K562 (cell line): ENCODE data around the gene ZNF598. TPM values are rescaled to one million over a fixed set of nuclear protein-coding genes. Genes with fewer than 3 reads are reported as not detected.

Source experiments
- BCOR ChIP-seq: fragments of 450-650 bp; IDR thresholded peaks from 2 replicates; pipeline ENCODE4 v1.6.1; 2016
- CBX1 ChIP-seq: sonication (generic); IDR thresholded peaks from 2 replicates; pipeline ENCODE4 v1.6.1; 2016; ENCODE audit warnings: antibody characterized with exemption, low read depth, mild to moderate bottlenecking
- CEBPB ChIP-seq: fragments of 450-650 bp; IDR thresholded peaks from 2 replicates; pipeline ENCODE4 v1.6.1; 2016; ENCODE audit warnings: missing genetic modification characterization, missing compliant biosample characterization
- FOXM1 ChIP-seq, 2 experiments: fragments of 450-650 bp in 1 of 2; sonication (generic) in 1 of 2; formaldehyde crosslinking in 1 of 2; IDR thresholded peaks; 2 replicates each; pipeline versions ENCODE4 v1.6.1 to v1.9.0; 2017 to 2022; ENCODE audit warnings: low read depth in 2 of 2, mild to moderate bottlenecking in 2 of 2, missing genetic modification reagents in 1 of 2, moderate library complexity in 1 of 2
- KLF1 ChIP-seq: fragments of 450-650 bp; IDR thresholded peaks from 2 replicates; pipeline ENCODE4 v1.6.1; 2016; ENCODE audit warnings: missing genetic modification characterization, missing compliant biosample characterization
- LEF1 ChIP-seq: fragments of 450-650 bp; IDR thresholded peaks from 2 replicates; pipeline ENCODE4 v1.6.1; 2016; ENCODE audit warnings: mild to moderate bottlenecking
- MECOM ChIP-seq: fragments of 250-450 bp; sonication (Bioruptor Pico); IDR thresholded peaks from 2 replicates; pipeline ENCODE4 v1.8.0; 2022; ENCODE audit warnings: inconsistent platforms
- MTA3 ChIP-seq: fragments of 450-650 bp; formaldehyde crosslinking; IDR thresholded peaks from 2 replicates; pipeline ENCODE4 v1.6.1; 2017; ENCODE audit warnings: mild to moderate bottlenecking, borderline replicate concordance
- SAFB2 ChIP-seq: fragments of 200-400 bp; formaldehyde crosslinking; IDR thresholded peaks from 2 replicates; pipeline ENCODE4 v1.6.1; 2018; ENCODE audit warnings: borderline replicate concordance, low read length, low read depth, moderate library complexity; ENCODE audit not compliant: severe bottlenecking
- ZBTB17 ChIP-seq: fragments of 450-650 bp; formaldehyde crosslinking; IDR thresholded peaks from 2 replicates; pipeline ENCODE4 v1.4.0; 2020; ENCODE audit warnings: mild to moderate bottlenecking
- ZNF232 ChIP-seq: sonication (generic); formaldehyde crosslinking; IDR thresholded peaks from 2 replicates; pipeline ENCODE4 v1.8.0; 2022; ENCODE audit warnings: mild to moderate bottlenecking, missing genetic modification reagents
- ZSCAN29 ChIP-seq: fragments of 450-650 bp; IDR thresholded peaks from 2 replicates; pipeline ENCODE4 v1.6.1; 2017
- polyA plus RNA-seq, 8 experiments: library from polyadenylated mRNA; depleted of rRNA in 4 of 8; stranded (reverse) in 5 of 8; unstranded in 3 of 8; fragments of >200 nt; fragmentation: Nextera tagmentation in 2 of 8; fragmentation: Illumina TruSeq in 1 of 8; extraction: Ambion mirVana in 2 of 8; extraction: Trizol in 1 of 8; gene quantifications; 2 replicates each; pipeline versions ENCODE4 v1.2.1 to v1.2.3, GENCODE V29; 2011 to 2014; ENCODE audit warnings: inconsistent platforms in 1 of 8, missing spikeins in 1 of 8
- total RNA-seq, 7 experiments: library from RNA; depleted of rRNA in 6 of 7; stranded (reverse); fragments of >200 nt in 6 of 7; fragmentation: Illumina TruSeq in 2 of 7; extraction: Trizol in 2 of 7; gene quantifications; 2 replicates each; pipeline versions ENCODE4 v1.2.1 to v1.2.3, GENCODE V29; 2011 to 2021; ENCODE audit warnings: low replicate concordance in 1 of 7
- TF ChIP-seq, protein P1 (sequence below): sonication (generic); formaldehyde crosslinking; IDR thresholded peaks from 2 replicates; pipeline ENCODE4 v1.9.0; 2022; ENCODE audit warnings: mild to moderate bottlenecking, missing genetic modification reagents
- TF ChIP-seq, protein P2 (sequence below): fragments of 450-650 bp; formaldehyde crosslinking; conservative IDR thresholded peaks from 2 replicates; pipeline ENCODE4 v1.4.0; 2022; ENCODE audit warnings: mild to moderate bottlenecking, missing genetic modification characterization
- TF ChIP-seq, protein P3 (sequence below): sonication (generic); formaldehyde crosslinking; IDR thresholded peaks from 2 replicates; pipeline ENCODE4 v1.8.0; 2023; ENCODE audit warnings: mild to moderate bottlenecking, missing genetic modification reagents
- TF ChIP-seq, protein P4 (sequence below), 2 experiments: fragments of 450-650 bp in 1 of 2; sonication (generic) in 1 of 2; formaldehyde crosslinking in 1 of 2; IDR thresholded peaks in 1 of 2; conservative IDR thresholded peaks in 1 of 2; 2 replicates each; pipeline versions ENCODE4 v1.6.1 to v1.8.1; 2016 to 2023; ENCODE audit warnings: mild to moderate bottlenecking in 2 of 2, moderate library complexity in 2 of 2, inconsistent platforms in 1 of 2, missing genetic modification reagents in 1 of 2
- TF ChIP-seq, protein P5 (sequence below): fragments of 250-450 bp; sonication (Bioruptor Pico); IDR thresholded peaks from 2 replicates; pipeline ENCODE4 v1.5.0; 2021

ZNF598 gene
- total and polyA plus RNA-seq, 9 of the 15 experiments (the other 6 are each of a cell fraction or from before 2014, with no cell fraction given): 0.11 to 115 (median 29.6) TPM

DNA sequence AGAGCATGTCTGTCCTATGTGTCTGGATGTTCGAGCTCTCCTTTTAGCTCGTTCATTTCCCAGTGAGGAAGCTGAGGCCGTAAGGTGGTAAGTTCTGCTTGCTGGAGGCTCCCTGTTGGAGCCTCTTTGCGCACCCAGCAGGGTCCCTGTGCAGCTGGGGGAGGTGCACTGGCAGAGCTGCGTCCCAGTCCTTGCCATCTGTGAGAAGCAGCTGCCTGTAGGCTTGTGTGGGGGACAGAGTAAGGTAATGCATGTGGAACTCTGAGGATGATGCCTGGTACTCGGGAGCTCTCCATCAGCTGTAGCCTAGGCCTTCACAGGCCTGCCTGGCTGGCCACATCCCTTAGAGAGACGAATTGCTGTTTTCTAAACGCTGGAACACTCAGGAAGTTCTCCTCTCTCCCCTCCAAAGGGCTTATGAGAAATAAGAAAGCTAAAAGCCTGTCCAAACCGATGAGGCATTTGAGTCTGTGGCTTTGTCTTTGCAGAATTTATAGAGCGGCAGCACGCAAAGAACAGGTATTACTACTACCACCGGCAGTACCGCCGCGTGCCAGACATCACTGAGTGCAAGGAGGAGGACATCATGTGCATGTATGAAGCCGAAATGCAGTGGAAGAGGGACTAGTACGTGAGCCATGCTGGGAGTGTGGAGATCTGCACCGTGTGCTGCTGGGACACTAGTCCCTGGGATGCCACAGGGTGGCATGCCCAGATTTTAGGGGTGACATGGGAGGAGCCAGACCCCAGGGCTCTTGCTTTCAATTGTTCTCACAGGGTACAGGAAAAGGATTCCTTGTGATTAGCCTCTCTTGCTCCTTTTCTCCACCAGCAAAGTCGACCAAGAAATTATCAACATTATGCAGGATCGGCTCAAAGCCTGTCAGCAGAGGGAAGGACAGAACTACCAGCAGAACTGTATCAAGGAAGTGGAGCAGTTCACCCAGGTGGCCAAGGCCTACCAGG is 48.7 kb downstream of the ZNF598 start (continued):
- TF ChIP-seq, protein P1, sequence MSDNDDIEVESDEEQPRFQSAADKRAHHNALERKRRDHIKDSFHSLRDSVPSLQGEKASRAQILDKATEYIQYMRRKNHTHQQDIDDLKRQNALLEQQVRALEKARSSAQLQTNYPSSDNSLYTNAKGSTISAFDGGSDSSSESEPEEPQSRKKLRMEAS (CRISPR knock-in tag): peak; percentile 61; the same call in 1 of the 2 replicates
- TF ChIP-seq CBX1 (peak; percentile 39; the same call in 1 of the 2 replicates), ZBTB17 (CRISPR knock-in tag) (0 out of 2 replicates have a peak, but pooled peaks have one; percentile 49), MTA3 (peak; percentile 38; the same call in 1 of the 2 replicates), ZSCAN29 (peak; percentile 59; the same call in 1 of the 2 replicates), BCOR (no peak; the same call in 1 of the 2 replicates), ZNF232 (0 out of 2 replicates have a peak, but pooled peaks have one; percentile 51), MECOM (CRISPR knock-in tag) (no peak), SAFB2 (no peak), KLF1 (tag) (0 out of 2 replicates have a peak, but pooled peaks have one; percentile 23), LEF1 (peak; percentile 34; the same call in 1 of the 2 replicates), CEBPB (no peak), FOXM1 (IDR thresholded peaks at IDR 0.05; ENCODE audit: low read depth) (no peak), FOXM1 (CRISPR knock-in tag; IDR thresholded peaks at IDR 0.05; ENCODE audit: low read depth) (no peak)
- TF ChIP-seq, protein P2, sequence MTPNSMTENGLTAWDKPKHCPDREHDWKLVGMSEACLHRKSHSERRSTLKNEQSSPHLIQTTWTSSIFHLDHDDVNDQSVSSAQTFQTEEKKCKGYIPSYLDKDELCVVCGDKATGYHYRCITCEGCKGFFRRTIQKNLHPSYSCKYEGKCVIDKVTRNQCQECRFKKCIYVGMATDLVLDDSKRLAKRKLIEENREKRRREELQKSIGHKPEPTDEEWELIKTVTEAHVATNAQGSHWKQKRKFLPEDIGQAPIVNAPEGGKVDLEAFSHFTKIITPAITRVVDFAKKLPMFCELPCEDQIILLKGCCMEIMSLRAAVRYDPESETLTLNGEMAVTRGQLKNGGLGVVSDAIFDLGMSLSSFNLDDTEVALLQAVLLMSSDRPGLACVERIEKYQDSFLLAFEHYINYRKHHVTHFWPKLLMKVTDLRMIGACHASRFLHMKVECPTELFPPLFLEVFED: peak; percentile 97
- TF ChIP-seq, protein P3, sequence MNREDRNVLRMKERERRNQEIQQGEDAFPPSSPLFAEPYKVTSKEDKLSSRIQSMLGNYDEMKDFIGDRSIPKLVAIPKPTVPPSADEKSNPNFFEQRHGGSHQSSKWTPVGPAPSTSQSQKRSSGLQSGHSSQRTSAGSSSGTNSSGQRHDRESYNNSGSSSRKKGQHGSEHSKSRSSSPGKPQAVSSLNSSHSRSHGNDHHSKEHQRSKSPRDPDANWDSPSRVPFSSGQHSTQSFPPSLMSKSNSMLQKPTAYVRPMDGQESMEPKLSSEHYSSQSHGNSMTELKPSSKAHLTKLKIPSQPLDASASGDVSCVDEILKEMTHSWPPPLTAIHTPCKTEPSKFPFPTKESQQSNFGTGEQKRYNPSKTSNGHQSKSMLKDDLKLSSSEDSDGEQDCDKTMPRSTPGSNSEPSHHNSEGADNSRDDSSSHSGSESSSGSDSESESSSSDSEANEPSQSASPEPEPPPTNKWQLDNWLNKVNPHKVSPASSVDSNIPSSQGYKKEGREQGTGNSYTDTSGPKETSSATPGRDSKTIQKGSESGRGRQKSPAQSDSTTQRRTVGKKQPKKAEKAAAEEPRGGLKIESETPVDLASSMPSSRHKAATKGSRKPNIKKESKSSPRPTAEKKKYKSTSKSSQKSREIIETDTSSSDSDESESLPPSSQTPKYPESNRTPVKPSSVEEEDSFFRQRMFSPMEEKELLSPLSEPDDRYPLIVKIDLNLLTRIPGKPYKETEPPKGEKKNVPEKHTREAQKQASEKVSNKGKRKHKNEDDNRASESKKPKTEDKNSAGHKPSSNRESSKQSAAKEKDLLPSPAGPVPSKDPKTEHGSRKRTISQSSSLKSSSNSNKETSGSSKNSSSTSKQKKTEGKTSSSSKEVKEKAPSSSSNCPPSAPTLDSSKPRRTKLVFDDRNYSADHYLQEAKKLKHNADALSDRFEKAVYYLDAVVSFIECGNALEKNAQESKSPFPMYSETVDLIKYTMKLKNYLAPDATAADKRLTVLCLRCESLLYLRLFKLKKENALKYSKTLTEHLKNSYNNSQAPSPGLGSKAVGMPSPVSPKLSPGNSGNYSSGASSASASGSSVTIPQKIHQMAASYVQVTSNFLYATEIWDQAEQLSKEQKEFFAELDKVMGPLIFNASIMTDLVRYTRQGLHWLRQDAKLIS (CRISPR knock-in tag): no peak
- TF ChIP-seq, protein P4, sequence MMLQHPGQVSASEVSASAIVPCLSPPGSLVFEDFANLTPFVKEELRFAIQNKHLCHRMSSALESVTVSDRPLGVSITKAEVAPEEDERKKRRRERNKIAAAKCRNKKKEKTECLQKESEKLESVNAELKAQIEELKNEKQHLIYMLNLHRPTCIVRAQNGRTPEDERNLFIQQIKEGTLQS (IDR thresholded peaks at IDR 0.05): no peak
- TF ChIP-seq, protein P4 (CRISPR knock-in tag; conservative IDR thresholded peaks at IDR 0.05): no peak
- TF ChIP-seq, protein P5, sequence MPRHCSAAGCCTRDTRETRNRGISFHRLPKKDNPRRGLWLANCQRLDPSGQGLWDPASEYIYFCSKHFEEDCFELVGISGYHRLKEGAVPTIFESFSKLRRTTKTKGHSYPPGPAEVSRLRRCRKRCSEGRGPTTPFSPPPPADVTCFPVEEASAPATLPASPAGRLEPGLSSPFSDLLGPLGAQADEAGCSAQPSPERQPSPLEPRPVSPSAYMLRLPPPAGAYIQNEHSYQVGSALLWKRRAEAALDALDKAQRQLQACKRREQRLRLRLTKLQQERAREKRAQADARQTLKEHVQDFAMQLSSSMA: 0 out of 2 replicates have a peak, but pooled peaks have one; percentile 48
